ENCODE measurements around the gene SRSF12.
"Not testable (repeated sequence)": the region's sequence is repeated elsewhere in the genome, so short reads cannot be mapped to it uniquely, and the experiment has no call there.

DNA sequence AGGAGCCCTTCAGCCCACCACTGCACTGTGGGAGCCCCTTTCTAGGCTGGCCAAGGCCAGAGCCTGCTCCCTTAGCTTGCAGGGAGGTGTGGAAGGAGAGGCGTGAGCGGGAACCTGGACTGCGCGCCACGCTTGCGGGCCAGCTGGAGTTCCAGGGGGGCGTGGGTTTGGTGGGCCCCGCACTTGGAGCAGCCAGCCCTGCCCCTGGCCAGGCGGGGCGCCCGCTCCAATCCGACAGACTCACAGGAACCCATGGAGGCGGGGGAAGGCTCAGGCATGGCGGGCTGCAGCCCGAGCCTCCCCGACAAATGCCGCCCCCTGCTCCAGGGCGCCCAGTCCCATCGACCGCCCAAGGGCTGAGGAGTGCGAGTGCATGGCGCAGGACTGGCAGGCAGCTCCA lies 52.9 kb downstream of the SRSF12 start:
- TF ChIP-seq CTCF (IDR thresholded peaks at IDR 0.05; ENCODE audit: extremely low read depth in 1 of 2, insufficient read depth in 1 of 2, low read depth in 1 of 2, low read length in 2 of 2); POLR2A (IDR thresholded peaks at IDR 0.05; ENCODE audit: low read depth, low read length); POLR2AphosphoS5 (IDR thresholded peaks at IDR 0.05; ENCODE audit: insufficient read depth, low read depth, low read length); EZH2 (IDR thresholded peaks at IDR 0.05; ENCODE audit: borderline replicate concordance, low read depth, low read length, severe bottlenecking); GATA2 (IDR thresholded peaks at IDR 0.05; ENCODE audit: insufficient read depth, insufficient read length, low read depth, low read length); JUN (IDR thresholded peaks at IDR 0.05; ENCODE audit: borderline replicate concordance, insufficient read depth, insufficient read length, low read depth); FOS (IDR thresholded peaks at IDR 0.05; ENCODE audit: borderline replicate concordance, insufficient read depth, low read length): not testable (repeated sequence)

All from endothelial cell of umbilical vein (primary cell).